Neural progenitor cell (in vitro differentiated cells): ENCODE measurements around the gene GALNT13. TPM values are rescaled to one million over a fixed set of nuclear protein-coding genes. Genes with fewer than 3 reads are reported as not detected.

Source experiments
- DNase-seq: peaks from one replicate; pipeline ENCODE4 v3.0.0-alpha.2; 2016; ENCODE audit warnings: low spot score
- H2AFZ ChIP-seq: fragments of 200-600 bp; sonication (generic); replicated peaks from 2 replicates; pipeline ENCODE4 v1.6.1; 2016; ENCODE audit warnings: antibody characterized with exemption
- H3F3A ChIP-seq: fragments of 200-600 bp; sonication (generic); 2 replicates; pipeline ENCODE4 v1.6.1; 2016; ENCODE audit warnings: antibody characterized with exemption, low read depth
- H3K27ac ChIP-seq: fragments of 200-600 bp; sonication (generic); 2 replicates; pipeline ENCODE4 v1.5.1; 2016; ENCODE audit warnings: mild to moderate bottlenecking
- H3K27me3 ChIP-seq: fragments of 200-600 bp; sonication (generic); 2 replicates; pipeline ENCODE4 v1.6.1; 2016; ENCODE audit warnings: mild to moderate bottlenecking, moderate library complexity
- H3K36me3 ChIP-seq: fragments of 200-600 bp; sonication (generic); 2 replicates; pipeline ENCODE4 v1.5.1; 2016
- H3K4me1 ChIP-seq: fragments of 200-600 bp; sonication (generic); 2 replicates; pipeline ENCODE4 v1.6.1; 2016; ENCODE audit warnings: mixed run types
- H3K4me2 ChIP-seq: fragments of 200-600 bp; sonication (generic); 2 replicates; pipeline ENCODE4 v1.6.1; 2016
- H3K4me3 ChIP-seq: fragments of 200-600 bp; sonication (generic); 2 replicates; pipeline ENCODE4 v1.5.1; 2016
- H3K79me2 ChIP-seq: fragments of 200-600 bp; sonication (generic); 2 replicates; pipeline ENCODE4 v1.6.1; 2016; ENCODE audit warnings: low read depth
- H3K9ac ChIP-seq: fragments of 200-600 bp; sonication (generic); 2 replicates; pipeline ENCODE4 v1.6.1; 2016
- H3K9me3 ChIP-seq: fragments of 200-600 bp; sonication (generic); 2 replicates; pipeline ENCODE4 v1.5.1; 2016; ENCODE audit warnings: low read depth
- H4K20me1 ChIP-seq: fragments of 200-600 bp; sonication (generic); 2 replicates; pipeline ENCODE4 v1.6.1; 2016; ENCODE audit warnings: low read depth
- H3K27ac Mint-ChIP-seq: 3 replicates; pipeline ENCODE4 v1.8.0; 2021; ENCODE audit warnings: mixed read lengths
- H3K27me3 Mint-ChIP-seq: 2 replicates; pipeline ENCODE4 v1.8.0; 2022; ENCODE audit warnings: low read depth, mild to moderate bottlenecking, inconsistent platforms, moderate library complexity, mixed read lengths; ENCODE audit not compliant: insufficient read depth
- H3K36me3 Mint-ChIP-seq: 3 replicates; pipeline ENCODE4 v1.8.0; 2021; ENCODE audit warnings: mixed read lengths
- H3K4me1 Mint-ChIP-seq: 3 replicates; pipeline ENCODE4 v1.8.0; 2021; ENCODE audit warnings: mixed read lengths
- H3K4me3 Mint-ChIP-seq: 3 replicates; pipeline ENCODE4 v1.8.0; 2021; ENCODE audit warnings: mild to moderate bottlenecking, moderate library complexity, mixed read lengths
- H3K9me3 Mint-ChIP-seq: 3 replicates; pipeline ENCODE4 v1.8.0; 2020; ENCODE audit warnings: mixed read lengths
- EZH2 ChIP-seq: fragments of 200-600 bp; sonication (generic); IDR thresholded peaks from 2 replicates; pipeline ENCODE4 v1.6.1; 2017; ENCODE audit warnings: antibody characterized with exemption, mild to moderate bottlenecking, moderate library complexity
- EZH2phosphoT487 ChIP-seq: fragments of 200-600 bp; sonication (generic); IDR thresholded peaks from 2 replicates; pipeline ENCODE4 v1.6.1; 2017; ENCODE audit warnings: antibody characterized with exemption
- total RNA-seq: library from RNA; depleted of rRNA; stranded (reverse); fragments of >200 nt; gene quantifications from 2 replicates; pipeline ENCODE4 v1.2.3, GENCODE V29; 2015; ENCODE audit warnings: low replicate concordance
- TF ChIP-seq, protein P1 (sequence below): fragments of 200-600 bp; sonication (generic); IDR thresholded peaks from 2 replicates; pipeline ENCODE4 v1.5.1; 2017; ENCODE audit warnings: antibody characterized with exemption, mild to moderate bottlenecking

GALNT13 gene
- total RNA-seq, 1 donor from 2014 or later: 5.9 TPM

DNA sequence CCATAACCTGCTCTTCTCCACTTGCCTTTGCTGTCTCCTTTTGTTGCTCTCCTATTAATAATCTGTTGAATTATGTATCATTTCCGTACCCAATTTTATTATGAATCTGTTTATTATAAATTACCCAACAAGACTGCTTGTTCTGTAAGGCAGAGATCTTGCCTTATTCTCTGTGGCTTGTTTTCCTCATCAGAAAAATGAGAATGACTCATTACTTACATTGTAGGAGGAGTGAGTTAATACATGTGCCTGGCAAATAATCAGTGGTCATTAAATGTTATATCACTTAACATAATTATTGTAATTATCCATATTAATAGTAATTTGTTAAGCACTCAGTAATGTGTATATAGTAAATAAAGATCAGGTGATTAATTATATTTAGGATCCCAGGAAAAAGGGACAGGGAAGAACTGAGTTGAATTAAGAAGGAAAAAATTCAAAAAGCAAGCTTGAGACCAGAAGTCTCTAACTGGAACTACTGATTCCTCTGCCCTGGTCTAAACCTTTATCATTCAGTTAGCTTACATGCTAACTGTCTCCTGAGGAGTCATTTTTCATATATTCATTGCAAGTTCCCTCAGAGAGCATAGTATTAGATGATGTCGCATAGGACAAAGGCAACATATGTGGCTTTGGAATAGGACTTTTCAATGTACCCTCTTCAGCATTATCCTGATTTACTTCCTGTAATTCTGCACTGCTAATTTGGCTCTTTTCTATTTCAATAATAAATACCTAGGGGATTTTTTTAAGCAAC lies 335.7 kb downstream of the GALNT13 start:
- no peaks in the 10 kb centered on the region for H4K20me1 ChIP-seq
- no peaks in the 10 kb centered on the region for H3K36me3 ChIP-seq
- no peaks in the 10 kb centered on the region for H3K27me3 ChIP-seq
- H3K4me1 Mint-ChIP-seq: no peaks in the 10 kb centered on the region
- no peak overlapping the region for H2AFZ ChIP-seq
- H3K4me2 ChIP-seq: no peak overlapping the region
- no peak for DNase-seq
- no peak overlapping the region for H3K9ac ChIP-seq
- no peaks in the 10 kb centered on the region for H3K36me3 Mint-ChIP-seq
- H3K27ac ChIP-seq: no peak overlapping the region
- H3K9me3 ChIP-seq: no peaks in the 10 kb centered on the region
- H3K4me3 ChIP-seq: no peak overlapping the region
- H3K4me3 Mint-ChIP-seq: no peak overlapping the region
- H3K4me1 ChIP-seq: no peaks in the 10 kb centered on the region
- H3K79me2 ChIP-seq: no peaks in the 10 kb centered on the region
- H3K9me3 Mint-ChIP-seq: no peaks in the 10 kb centered on the region
- H3K27me3 Mint-ChIP-seq: no peaks in the 10 kb centered on the region
- H3F3A ChIP-seq: no peaks in the 10 kb centered on the region
- TF ChIP-seq EZH2: no peak
- TF ChIP-seq, protein P1, sequence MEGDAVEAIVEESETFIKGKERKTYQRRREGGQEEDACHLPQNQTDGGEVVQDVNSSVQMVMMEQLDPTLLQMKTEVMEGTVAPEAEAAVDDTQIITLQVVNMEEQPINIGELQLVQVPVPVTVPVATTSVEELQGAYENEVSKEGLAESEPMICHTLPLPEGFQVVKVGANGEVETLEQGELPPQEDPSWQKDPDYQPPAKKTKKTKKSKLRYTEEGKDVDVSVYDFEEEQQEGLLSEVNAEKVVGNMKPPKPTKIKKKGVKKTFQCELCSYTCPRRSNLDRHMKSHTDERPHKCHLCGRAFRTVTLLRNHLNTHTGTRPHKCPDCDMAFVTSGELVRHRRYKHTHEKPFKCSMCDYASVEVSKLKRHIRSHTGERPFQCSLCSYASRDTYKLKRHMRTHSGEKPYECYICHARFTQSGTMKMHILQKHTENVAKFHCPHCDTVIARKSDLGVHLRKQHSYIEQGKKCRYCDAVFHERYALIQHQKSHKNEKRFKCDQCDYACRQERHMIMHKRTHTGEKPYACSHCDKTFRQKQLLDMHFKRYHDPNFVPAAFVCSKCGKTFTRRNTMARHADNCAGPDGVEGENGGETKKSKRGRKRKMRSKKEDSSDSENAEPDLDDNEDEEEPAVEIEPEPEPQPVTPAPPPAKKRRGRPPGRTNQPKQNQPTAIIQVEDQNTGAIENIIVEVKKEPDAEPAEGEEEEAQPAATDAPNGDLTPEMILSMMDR: no peak
- TF ChIP-seq EZH2phosphoT487: no peak
- no peak overlapping the region for H3K27ac Mint-ChIP-seq

DNA sequence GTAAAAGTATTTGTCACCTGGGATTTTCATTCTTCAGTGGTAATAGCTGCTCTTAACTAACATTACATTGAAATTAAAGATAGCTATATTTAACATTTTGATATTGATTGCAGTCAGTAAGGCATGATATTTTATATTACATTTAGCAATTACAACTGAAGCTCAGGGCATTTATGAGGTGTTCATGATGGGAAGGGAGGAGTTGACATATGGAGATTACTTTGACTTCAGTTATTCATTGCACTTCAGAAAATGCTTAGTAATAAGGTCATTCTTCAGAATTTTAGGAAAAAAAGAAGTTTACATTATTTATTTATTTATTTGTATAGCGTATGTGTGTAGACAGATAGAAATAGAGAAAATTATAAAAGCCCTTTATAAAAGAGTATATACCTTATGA lies 352.0 kb downstream of the GALNT13 start:
- H4K20me1 ChIP-seq: no peaks in the 10 kb centered on the region
- Mint-ChIP-seq H3K27me3 (no peaks in the 10 kb centered on the region), H3K36me3 (no peaks in the 10 kb centered on the region), H3K9me3 (no peaks in the 10 kb centered on the region), H3K27ac (no peak overlapping the region), H3K4me3 (no peak overlapping the region), H3K4me1 (peaks cover 3% of the 10 kb centered on the region)
- TF ChIP-seq EZH2phosphoT487: no peak
- no peak for TF ChIP-seq EZH2
- TF ChIP-seq, protein P1: no peak
- no peaks in the 10 kb centered on the region for H3K9me3 ChIP-seq
- no peak overlapping the region for H3K4me2 ChIP-seq
- H3K27ac ChIP-seq: no peak overlapping the region
- no peaks in the 10 kb centered on the region for H3K4me1 ChIP-seq
- H3K4me3 ChIP-seq: no peak overlapping the region
- H2AFZ ChIP-seq: no peak overlapping the region
- no peaks in the 10 kb centered on the region for H3K36me3 ChIP-seq
- H3F3A ChIP-seq: no peaks in the 10 kb centered on the region
- H3K27me3 ChIP-seq: no peaks in the 10 kb centered on the region
- H3K9ac ChIP-seq: no peak overlapping the region
- no peaks in the 10 kb centered on the region for H3K79me2 ChIP-seq
- DNase-seq: no peak

DNA sequence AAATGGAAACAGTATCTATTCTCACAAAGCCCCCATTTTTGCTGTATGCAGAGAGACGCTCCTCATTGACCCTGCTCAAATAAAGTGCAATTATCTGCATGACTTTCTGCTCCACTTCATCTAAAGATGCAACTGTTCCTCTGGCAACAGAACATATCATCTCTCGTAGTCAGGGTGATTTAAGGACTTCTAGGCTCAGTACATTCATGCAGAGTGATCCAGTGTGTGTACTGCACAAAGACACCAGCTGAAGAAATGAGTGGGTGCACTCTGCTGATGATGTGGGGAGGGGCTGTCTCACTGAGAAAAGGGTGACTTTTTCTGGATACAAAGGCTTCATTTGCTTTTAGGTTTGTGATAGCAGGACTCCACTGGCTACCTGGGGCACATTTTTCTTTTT lies 355.2 kb downstream of the GALNT13 start:
- H3K9ac ChIP-seq: no peak overlapping the region
- no peaks in the 10 kb centered on the region for H3K27me3 ChIP-seq
- Mint-ChIP-seq H3K9me3 (no peaks in the 10 kb centered on the region), H3K27me3 (no peaks in the 10 kb centered on the region), H3K36me3 (no peaks in the 10 kb centered on the region), H3K27ac (no peak overlapping the region), H3K4me1 (peaks cover 3% of the 10 kb centered on the region), H3K4me3 (no peak overlapping the region)
- H3K4me2 ChIP-seq: no peak overlapping the region
- H3K27ac ChIP-seq: no peak overlapping the region
- H3K36me3 ChIP-seq: no peaks in the 10 kb centered on the region
- no peaks in the 10 kb centered on the region for H3K79me2 ChIP-seq
- no peak overlapping the region for H2AFZ ChIP-seq
- H3F3A ChIP-seq: no peaks in the 10 kb centered on the region
- no peak for DNase-seq
- TF ChIP-seq EZH2: no peak
- TF ChIP-seq, protein P1: no peak
- TF ChIP-seq EZH2phosphoT487: no peak
- no peaks in the 10 kb centered on the region for H3K9me3 ChIP-seq
- H3K4me1 ChIP-seq: no peaks in the 10 kb centered on the region
- H3K4me3 ChIP-seq: no peak overlapping the region
- H4K20me1 ChIP-seq: no peaks in the 10 kb centered on the region
